ENCODE results near the gene GATA2.

DNA sequence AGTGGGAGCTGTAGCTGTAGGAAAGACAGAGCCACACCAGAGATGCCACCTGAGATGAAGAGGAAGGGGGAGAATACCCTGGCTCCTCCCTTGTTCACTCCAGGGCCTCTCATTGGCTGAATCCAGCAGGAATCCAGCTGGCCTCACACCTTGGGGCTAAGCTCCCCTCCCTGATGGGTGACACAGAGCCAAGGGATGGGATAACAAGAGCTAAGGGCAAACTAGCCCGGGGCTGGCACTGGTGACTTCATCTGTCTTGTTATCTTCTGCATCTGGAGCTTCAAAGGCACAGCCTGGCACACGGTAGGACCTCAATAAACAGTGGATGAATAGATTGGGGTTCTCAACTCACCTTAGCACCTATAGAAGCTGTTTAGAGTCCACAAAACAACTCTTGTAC is 13.8 kb upstream of the GATA2 start:
- TF ChIP-seq POLR2AphosphoS5 (IDR thresholded peaks at IDR 0.05; ENCODE audit: low read depth, low read length) (no peak), POLR2A (IDR thresholded peaks at IDR 0.05; ENCODE audit: low read depth, low read length) (no peak)

Measured in GM12891 (cell line).